ENCODE results near the gene GREB1. TPM values are rescaled to one million over a fixed set of nuclear protein-coding genes. Genes with fewer than 3 reads are reported as not detected.

The GREB1 gene
- total and polyA plus RNA-seq, 8 donors, result 3.5 to 16.1 (median 5.9) TPM

- no peaks in the 10 kb centered on the region for H3K4me1 ChIP-seq
- no peak overlapping the region for H3K4me3 ChIP-seq
- H3K27ac ChIP-seq, result no peak overlapping the region
- no peaks in the 10 kb centered on the region for H3K9me3 ChIP-seq
- H3K27me3 ChIP-seq, result no peaks in the 10 kb centered on the region
- intact Hi-C loops (cut with DNase I), result no loop called here
- no peaks in the 10 kb centered on the region for H3K36me3 ChIP-seq
- no peak for ATAC-seq
- WGBS, 2 donors, result 90% methylated on average over 10 of the region's 10 CpGs
- TF ChIP-seq CTCF (IDR thresholded peaks at IDR 0.05), result no peak
- DNase-seq, result no peak
- no peak for FAIRE-seq
Measured at GRCh38 chr2:11624893-11625292, 91.0 kb downstream of the GREB1 start.

DNA sequence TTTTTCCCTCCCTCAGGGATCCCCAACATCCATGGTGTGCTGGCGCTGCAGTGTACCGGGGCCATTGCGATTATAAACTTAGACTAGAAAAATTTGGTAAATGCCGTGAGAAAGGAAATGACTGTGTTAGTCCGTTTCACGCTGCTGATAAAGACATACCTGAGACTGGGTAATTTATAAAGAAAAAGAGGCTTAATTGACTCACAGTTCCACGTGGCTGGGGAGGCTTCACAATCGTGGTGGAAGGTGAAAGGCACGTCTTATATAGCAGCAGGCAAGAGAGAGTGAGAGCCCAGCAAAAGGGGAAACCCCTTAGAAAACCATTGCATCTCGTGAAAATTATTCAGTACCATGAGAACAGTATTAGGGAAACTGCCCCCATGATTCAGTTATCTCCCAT lies 91.8 kb downstream of the GREB1 start:
- ATAC-seq (no peak), FAIRE-seq (no peak), DNase-seq (no peak)
- Histone ChIP-seq H3K27ac (no peak overlapping the region), H3K27me3 (no peaks in the 10 kb centered on the region), H3K9me3 (no peaks in the 10 kb centered on the region), H3K36me3 (no peaks in the 10 kb centered on the region), H3K4me1 (no peaks in the 10 kb centered on the region), H3K4me3 (no peak overlapping the region)
- WGBS, 2 donors, result 88 to 92% methylated on average over 10 of the region's 10 CpGs
- intact Hi-C loops (cut with DNase I), result no loop called here
- TF ChIP-seq CTCF (IDR thresholded peaks at IDR 0.05), result no peak

DNA sequence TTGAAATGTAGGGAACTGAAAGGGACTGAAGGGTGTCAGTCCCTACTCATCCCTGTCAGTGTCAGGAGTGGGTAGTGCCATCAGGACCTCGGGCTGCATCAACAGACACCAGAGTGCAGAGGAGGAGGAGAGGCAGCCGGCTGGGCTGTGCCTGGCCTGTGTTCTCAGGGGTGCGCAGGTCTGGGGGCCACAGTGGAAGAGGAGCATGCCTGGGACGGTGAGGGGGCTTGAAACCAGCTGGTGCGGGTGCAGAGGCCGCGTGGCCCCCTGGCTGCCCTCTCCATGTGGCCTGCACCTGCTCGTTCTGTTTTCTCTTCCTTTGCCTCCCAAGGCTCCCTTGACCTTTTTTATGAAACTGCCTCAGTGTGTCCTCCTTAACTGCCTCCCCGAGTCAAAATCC lies 94.8 kb downstream of the GREB1 start:
- Histone ChIP-seq H3K4me1 (no peaks in the 10 kb centered on the region), H3K27me3 (no peaks in the 10 kb centered on the region), H3K27ac (no peak overlapping the region), H3K36me3 (no peaks in the 10 kb centered on the region), H3K9me3 (no peaks in the 10 kb centered on the region), H3K4me3 (no peak overlapping the region)
- WGBS, 2 donors, result 85 to 94% methylated on average over 9 of the region's 9 CpGs
- FAIRE-seq (no peak), ATAC-seq (no peak), DNase-seq (no peak)
- TF ChIP-seq CTCF (IDR thresholded peaks at IDR 0.05), result no peak
- intact Hi-C loops (cut with DNase I), result no loop called here

- Histone ChIP-seq H3K27me3 (no peaks in the 10 kb centered on the region), H3K4me3 (no peak overlapping the region), H3K9me3 (no peaks in the 10 kb centered on the region), H3K36me3 (no peaks in the 10 kb centered on the region), H3K27ac (no peak overlapping the region), H3K4me1 (no peaks in the 10 kb centered on the region)
- 80 to 91% methylated on average over 11 of the region's 11 CpGs for WGBS, 2 donors
- TF ChIP-seq CTCF (IDR thresholded peaks at IDR 0.05), result no peak
- intact Hi-C loops (cut with DNase I), result no loop called here
- DNase-seq, result no peak
- ATAC-seq, result no peak
- no peak for FAIRE-seq
Measured at GRCh38 chr2:11629215-11629614, 95.4 kb downstream of the GREB1 start.

GRCh38 chr2:11629851-11630250 lies 96.0 kb downstream of the GREB1 start:
- H3K27ac ChIP-seq, result no peak overlapping the region
- ATAC-seq, result no peak
- WGBS, 2 donors, result 82 to 91% methylated on average over 11 of the region's 11 CpGs
- no peaks in the 10 kb centered on the region for H3K36me3 ChIP-seq
- no peak for FAIRE-seq
- no peak overlapping the region for H3K4me3 ChIP-seq
- DNase-seq, result no peak
- no peak for TF ChIP-seq CTCF (IDR thresholded peaks at IDR 0.05)
- no peaks in the 10 kb centered on the region for H3K27me3 ChIP-seq
- no peaks in the 10 kb centered on the region for H3K9me3 ChIP-seq
- intact Hi-C loops (cut with DNase I), result no loop called here
- H3K4me1 ChIP-seq, result no peaks in the 10 kb centered on the region
